K562 (cell line): Measurements from ENCODE around the gene TBP. TPM values are rescaled to one million over a fixed set of nuclear protein-coding genes. Genes with fewer than 3 reads are reported as not detected.
A peak's percentile ranks its signal among the peaks of the same experiment; 100 is the strongest.

Experiments
- BACH1 ChIP-seq: fragments of 200-800 bp; sonication (Bioruptor generic); IDR thresholded peaks from 2 replicates; pipeline ENCODE4 v1.6.1; 2016; ENCODE audit warnings: missing genetic modification characterization, missing compliant biosample characterization
- BRF1 ChIP-seq: IDR thresholded peaks from 3 replicates; pipeline ENCODE4 v1.6.1; 2011; ENCODE audit warnings: borderline replicate concordance, mild to moderate bottlenecking; ENCODE audit not compliant: insufficient read length; ENCODE audit errors: extremely low read depth
- CBX3 ChIP-seq, 2 experiments: IDR thresholded peaks; 1 replicate in 1 of 2; 2 replicates in 1 of 2; pipeline ENCODE4 v1.6.1; 2012; ENCODE audit warnings: inconsistent platforms in 2 of 2, low read length in 2 of 2, borderline replicate concordance in 1 of 2, control low read depth in 1 of 2
- CEBPG ChIP-seq, 3 experiments: fragments of 200-800 bp in 1 of 3; sonication (Bioruptor generic) in 1 of 3; sonication (generic) in 1 of 3; formaldehyde crosslinking in 1 of 3; IDR thresholded peaks in 2 of 3; conservative IDR thresholded peaks in 1 of 3; 2 replicates each; pipeline versions ENCODE4 v1.6.1 to v1.8.0; 2016 to 2022; ENCODE audit warnings: missing compliant biosample characterization in 2 of 3, missing genetic modification characterization in 2 of 3, mild to moderate bottlenecking in 1 of 3, missing genetic modification reagents in 1 of 3
- FOS ChIP-seq: IDR thresholded peaks from 3 replicates; pipeline ENCODE4 v1.6.1; 2011; ENCODE audit not compliant: insufficient read length; ENCODE audit errors: extremely low read depth
- HDAC6 ChIP-seq: IDR thresholded peaks from 2 replicates; pipeline ENCODE4 v1.6.1; 2012; ENCODE audit warnings: low read depth, mild to moderate bottlenecking, control low read depth, inconsistent platforms, low read length, moderate library complexity
- HEY1 ChIP-seq: fragments of 250-450 bp; sonication (Bioruptor Pico); IDR thresholded peaks from 2 replicates; pipeline ENCODE4 v1.5.0; 2020; ENCODE audit warnings: mild to moderate bottlenecking, moderate library complexity, borderline replicate concordance
- KAT2B ChIP-seq: IDR thresholded peaks from one replicate; pipeline ENCODE4 v1.6.1; 2012; ENCODE audit warnings: low read depth, mild to moderate bottlenecking, control low read depth, inconsistent platforms, low read length, moderate library complexity
- MEF2D ChIP-seq: conservative IDR thresholded peaks from 2 replicates; pipeline ENCODE4 v1.6.1; 2016; ENCODE audit warnings: low read depth, missing genetic modification characterization, missing compliant biosample characterization
- NFXL1 ChIP-seq: fragments of 450-650 bp; formaldehyde crosslinking; IDR thresholded peaks from 2 replicates; pipeline ENCODE4 v1.4.0; 2021; ENCODE audit warnings: mild to moderate bottlenecking
- RHOXF2B ChIP-seq: fragments of 250-450 bp; sonication (Bioruptor Pico); conservative IDR thresholded peaks from 2 replicates; pipeline ENCODE4 v1.5.1; 2021
- SP1 ChIP-seq: sonication (generic); formaldehyde crosslinking; IDR thresholded peaks from 2 replicates; pipeline ENCODE4 v1.8.1; 2022; ENCODE audit warnings: mild to moderate bottlenecking, missing genetic modification reagents
- SPI1 ChIP-seq: IDR thresholded peaks from 2 replicates; pipeline ENCODE4 v1.6.1; 2011; ENCODE audit warnings: low read depth, low read length, control low read depth, borderline replicate concordance
- SRSF9 ChIP-seq: fragments of 200-400 bp; formaldehyde crosslinking; IDR thresholded peaks from 2 replicates; pipeline ENCODE4 v1.6.1; 2017; ENCODE audit warnings: low read depth, low read length, borderline replicate concordance
- ZEB2 ChIP-seq: fragments of 450-650 bp; IDR thresholded peaks from 2 replicates; pipeline ENCODE4 v1.6.1; 2016
- ZNF217 ChIP-seq: sonication (generic); formaldehyde crosslinking; IDR thresholded peaks from 2 replicates; pipeline ENCODE4 v1.8.0; 2022; ENCODE audit warnings: mild to moderate bottlenecking, missing genetic modification reagents
- ZNF316 ChIP-seq: fragments of 450-650 bp; IDR thresholded peaks from 2 replicates; pipeline ENCODE4 v1.6.1; 2016
- ZNF551 ChIP-seq: fragments of 250-450 bp; sonication (Bioruptor Pico); IDR thresholded peaks from 2 replicates; pipeline ENCODE4 v1.5.0; 2021; ENCODE audit warnings: mild to moderate bottlenecking, moderate library complexity
- polyA plus RNA-seq, 8 experiments: library from polyadenylated mRNA; depleted of rRNA in 4 of 8; stranded (reverse) in 5 of 8; unstranded in 3 of 8; fragments of >200 nt; fragmentation: Nextera tagmentation in 2 of 8; fragmentation: Illumina TruSeq in 1 of 8; extraction: Ambion mirVana in 2 of 8; extraction: Trizol in 1 of 8; gene quantifications; 2 replicates each; pipeline versions ENCODE4 v1.2.1 to v1.2.3, GENCODE V29; 2011 to 2014; ENCODE audit warnings: inconsistent platforms in 1 of 8, missing spikeins in 1 of 8
- total RNA-seq, 7 experiments: library from RNA; depleted of rRNA in 6 of 7; stranded (reverse); fragments of >200 nt in 6 of 7; fragmentation: Illumina TruSeq in 2 of 7; extraction: Trizol in 2 of 7; gene quantifications; 2 replicates each; pipeline versions ENCODE4 v1.2.1 to v1.2.3, GENCODE V29; 2011 to 2021; ENCODE audit warnings: low replicate concordance in 1 of 7
- TF ChIP-seq, protein P1 (sequence below): fragments of 450-650 bp; conservative IDR thresholded peaks from 2 replicates; pipeline ENCODE4 v1.6.1; 2016; ENCODE audit warnings: missing genetic modification characterization, low read depth, mild to moderate bottlenecking, control low read depth, missing compliant biosample characterization
- TF ChIP-seq, protein P2 (sequence below): IDR thresholded peaks from 2 replicates; pipeline ENCODE4 v1.6.1; 2016; ENCODE audit warnings: missing genetic modification characterization, missing compliant biosample characterization
- TF ChIP-seq, protein P3 (sequence below): fragments of 250-450 bp; sonication (Bioruptor Pico); IDR thresholded peaks from 2 replicates; pipeline ENCODE4 v1.8.0; 2021; ENCODE audit warnings: moderate library complexity, mild to moderate bottlenecking, inconsistent platforms
- TF ChIP-seq, protein P4 (sequence below): sonication (generic); IDR thresholded peaks from 2 replicates; pipeline ENCODE4 v1.6.1; 2016

Gene TBP
- total and polyA plus RNA-seq, 9 of the 15 experiments (the other 6 are each of a cell fraction or from before 2014, with no cell fraction given): 28.5 to 86.1 (median 39.5) TPM

DNA sequence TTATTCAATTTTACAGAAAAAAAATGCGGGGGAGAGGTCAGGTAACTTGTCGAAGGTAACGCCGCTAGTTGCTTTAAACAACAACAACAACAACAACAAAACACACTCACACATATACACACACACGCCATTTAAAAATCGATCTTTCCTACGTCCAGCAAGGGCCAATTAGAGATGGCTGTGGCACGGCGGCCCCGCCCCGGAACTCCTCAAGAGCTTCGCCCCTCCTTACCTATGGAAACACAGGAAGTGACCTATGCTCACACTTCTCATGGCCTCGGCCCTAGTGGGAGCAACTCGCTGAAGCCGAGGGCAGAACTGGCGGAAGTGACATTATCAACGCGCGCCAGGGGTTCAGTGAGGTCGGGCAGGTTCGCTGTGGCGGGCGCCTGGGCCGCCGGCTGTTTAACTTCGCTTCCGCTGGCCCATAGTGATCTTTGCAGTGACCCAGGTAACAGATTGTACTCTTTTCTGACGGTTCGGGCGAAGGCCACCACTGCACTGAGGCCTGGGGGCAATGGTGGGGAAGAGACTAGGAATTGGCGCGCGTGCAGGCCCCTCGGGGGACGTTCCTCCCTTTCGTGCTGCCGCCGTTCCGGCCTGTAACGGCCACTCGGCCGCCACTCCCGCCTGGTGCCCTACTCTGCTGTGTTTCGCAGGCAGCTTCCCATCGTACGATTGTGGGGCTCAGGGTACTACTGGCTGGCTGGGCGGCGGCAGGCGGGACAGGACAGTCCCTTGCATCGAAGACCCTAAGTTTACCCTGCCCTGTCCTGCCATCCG, at the start of gene TBP (continued):
- TF ChIP-seq HDAC6 (no peak), ZNF217 (no peak), BACH1 (tag) (peak; percentile 85; the same call in 1 of the 2 replicates), CEBPG (CRISPR knock-in tag; IDR thresholded peaks at IDR 0.05) (no peak), CEBPG (tag; conservative IDR thresholded peaks at IDR 0.05 in 1 of 2, IDR thresholded peaks at IDR 0.05 in 1 of 2) (no peak), MEF2D (no peak), SPI1 (peak; percentile 55; the same call in 1 of the 2 replicates), ZNF551 (CRISPR knock-in tag) (no peak), FOS (peak; percentile 51), NFXL1 (no peak), RHOXF2B (CRISPR knock-in tag) (no peak), ZEB2 (0 out of 2 replicates have a peak, but pooled peaks have one; percentile 4), ZNF316 (peak; percentile 42), SRSF9 (no peak), CBX3 (IDR thresholded peaks at IDR 0.05; ENCODE audit: borderline replicate concordance in 1 of 2, low read length in 2 of 2) (peak in 1 of 2 experiments; percentile 78; a peak in 2 of 3 replicates), KAT2B (no peak), SP1 (CRISPR knock-in tag) (peak; percentile 94), BRF1 (no peak), HEY1 (CRISPR knock-in tag) (no peak)
- TF ChIP-seq, protein P1, sequence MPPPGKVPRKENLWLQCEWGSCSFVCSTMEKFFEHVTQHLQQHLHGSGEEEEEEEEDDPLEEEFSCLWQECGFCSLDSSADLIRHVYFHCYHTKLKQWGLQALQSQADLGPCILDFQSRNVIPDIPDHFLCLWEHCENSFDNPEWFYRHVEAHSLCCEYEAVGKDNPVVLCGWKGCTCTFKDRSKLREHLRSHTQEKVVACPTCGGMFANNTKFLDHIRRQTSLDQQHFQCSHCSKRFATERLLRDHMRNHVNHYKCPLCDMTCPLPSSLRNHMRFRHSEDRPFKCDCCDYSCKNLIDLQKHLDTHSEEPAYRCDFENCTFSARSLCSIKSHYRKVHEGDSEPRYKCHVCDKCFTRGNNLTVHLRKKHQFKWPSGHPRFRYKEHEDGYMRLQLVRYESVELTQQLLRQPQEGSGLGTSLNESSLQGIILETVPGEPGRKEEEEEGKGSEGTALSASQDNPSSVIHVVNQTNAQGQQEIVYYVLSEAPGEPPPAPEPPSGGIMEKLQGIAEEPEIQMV (tag): 0 out of 2 replicates have a peak, but pooled peaks have one; percentile 14
- TF ChIP-seq, protein P2, sequence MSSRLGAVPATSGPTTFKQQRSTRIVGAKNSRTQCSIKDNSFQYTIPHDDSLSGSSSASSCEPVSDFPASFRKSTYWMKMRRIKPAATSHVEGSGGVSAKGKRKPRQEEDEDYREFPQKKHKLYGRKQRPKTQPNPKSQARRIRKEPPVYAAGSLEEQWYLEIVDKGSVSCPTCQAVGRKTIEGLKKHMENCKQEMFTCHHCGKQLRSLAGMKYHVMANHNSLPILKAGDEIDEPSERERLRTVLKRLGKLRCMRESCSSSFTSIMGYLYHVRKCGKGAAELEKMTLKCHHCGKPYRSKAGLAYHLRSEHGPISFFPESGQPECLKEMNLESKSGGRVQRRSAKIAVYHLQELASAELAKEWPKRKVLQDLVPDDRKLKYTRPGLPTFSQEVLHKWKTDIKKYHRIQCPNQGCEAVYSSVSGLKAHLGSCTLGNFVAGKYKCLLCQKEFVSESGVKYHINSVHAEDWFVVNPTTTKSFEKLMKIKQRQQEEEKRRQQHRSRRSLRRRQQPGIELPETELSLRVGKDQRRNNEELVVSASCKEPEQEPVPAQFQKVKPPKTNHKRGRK (tag): no peak
- TF ChIP-seq, protein P3, sequence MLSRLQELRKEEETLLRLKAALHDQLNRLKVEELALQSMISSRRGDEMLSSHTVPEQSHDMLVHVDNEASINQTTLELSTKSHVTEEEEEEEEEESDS (CRISPR knock-in tag): no peak
- TF ChIP-seq, protein P4, sequence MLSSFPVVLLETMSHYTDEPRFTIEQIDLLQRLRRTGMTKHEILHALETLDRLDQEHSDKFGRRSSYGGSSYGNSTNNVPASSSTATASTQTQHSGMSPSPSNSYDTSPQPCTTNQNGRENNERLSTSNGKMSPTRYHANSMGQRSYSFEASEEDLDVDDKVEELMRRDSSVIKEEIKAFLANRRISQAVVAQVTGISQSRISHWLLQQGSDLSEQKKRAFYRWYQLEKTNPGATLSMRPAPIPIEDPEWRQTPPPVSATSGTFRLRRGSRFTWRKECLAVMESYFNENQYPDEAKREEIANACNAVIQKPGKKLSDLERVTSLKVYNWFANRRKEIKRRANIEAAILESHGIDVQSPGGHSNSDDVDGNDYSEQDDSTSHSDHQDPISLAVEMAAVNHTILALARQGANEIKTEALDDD: no peak
